IMR-90 (cell line): Measurements from ENCODE around the gene CA4.
"Not testable (repeated sequence)": the region's sequence is repeated elsewhere in the genome, so short reads cannot be mapped to it uniquely, and the experiment has no call there.

Source experiments
- BHLHE40 ChIP-seq: fragments of 150-350 bp; IDR thresholded peaks from 2 replicates; pipeline ENCODE4 v1.6.1; 2016; ENCODE audit warnings: mild to moderate bottlenecking, low read depth, low read length
- CEBPB ChIP-seq: IDR thresholded peaks from 2 replicates; pipeline ENCODE4 v1.6.1; 2012; ENCODE audit warnings: low read depth, low read length, improper control_type of control experiment
- CTCF ChIP-seq: conservative IDR thresholded peaks from 2 replicates; pipeline ENCODE4 v1.5.1; 2012; ENCODE audit warnings: mild to moderate bottlenecking, low read depth, low read length, improper control_type of control experiment
- ELK1 ChIP-seq: fragments of 150-350 bp; IDR thresholded peaks from 2 replicates; pipeline ENCODE4 v1.6.1; 2016; ENCODE audit warnings: low read depth, mild to moderate bottlenecking, low read length, moderate library complexity, borderline replicate concordance
- FOS ChIP-seq: fragments of 150-350 bp; IDR thresholded peaks from 2 replicates; pipeline ENCODE4 v1.6.1; 2016; ENCODE audit warnings: low read depth, low read length
- MAZ ChIP-seq: IDR thresholded peaks from 2 replicates; pipeline ENCODE4 v1.6.1; 2012; ENCODE audit warnings: low read depth, mild to moderate bottlenecking, low read length, improper control_type of control experiment, moderate library complexity, borderline replicate concordance
- NFE2L2 ChIP-seq: fragments of 150-350 bp; IDR thresholded peaks from 2 replicates; pipeline ENCODE4 v1.6.1; 2016; ENCODE audit warnings: low read depth, mild to moderate bottlenecking, low read length
- POLR2A ChIP-seq: IDR thresholded peaks from 2 replicates; pipeline ENCODE4 v1.6.1; 2012; ENCODE audit warnings: mild to moderate bottlenecking, low read depth, low read length
- RAD21 ChIP-seq: IDR thresholded peaks from 2 replicates; pipeline ENCODE4 v1.6.1; 2012; ENCODE audit warnings: low read length, improper control_type of control experiment
- RCOR1 ChIP-seq: IDR thresholded peaks from 2 replicates; pipeline ENCODE4 v1.6.1; 2012; ENCODE audit warnings: mild to moderate bottlenecking, low read length, improper control_type of control experiment; ENCODE audit not compliant: insufficient replicate concordance
- RFX5 ChIP-seq: IDR thresholded peaks from 2 replicates; pipeline ENCODE4 v1.8.0; 2012; ENCODE audit warnings: low read depth, mild to moderate bottlenecking, low read length, moderate library complexity
- SMC3 ChIP-seq: fragments of 150-350 bp; IDR thresholded peaks from 2 replicates; pipeline ENCODE4 v1.6.1; 2016; ENCODE audit warnings: low read depth, mild to moderate bottlenecking, antibody characterized with exemption, low read length, moderate library complexity

DNA sequence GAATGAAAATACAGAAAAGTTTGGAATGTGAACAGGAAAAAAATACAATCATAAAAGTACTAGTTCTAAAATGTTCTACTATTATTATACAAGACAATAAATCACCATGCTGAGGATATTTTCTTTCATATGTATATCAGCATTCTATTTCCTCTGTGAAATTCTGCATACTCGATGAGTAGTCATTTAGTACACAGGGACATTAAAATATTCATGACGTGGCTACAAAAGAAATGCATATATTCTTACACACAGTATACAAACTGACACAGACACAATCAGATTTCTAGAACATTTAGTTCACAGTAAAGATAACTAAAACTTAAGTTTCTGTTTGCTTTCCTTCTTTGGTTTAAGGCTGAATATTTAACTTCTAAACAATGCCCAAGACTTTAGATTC lies 49.2 kb upstream of the CA4 start:
- not testable (repeated sequence) for TF ChIP-seq CTCF, RCOR1, POLR2A, CEBPB, BHLHE40, RFX5, MAZ, SMC3, ELK1, NFE2L2, RAD21, FOS
